Neural crest cell (in vitro differentiated cells): ENCODE measurements around the gene FGFR3. TPM values are rescaled to one million over a fixed set of nuclear protein-coding genes. Genes with fewer than 3 reads are reported as not detected.

Experiments used
- DNase-seq: peaks from one replicate; pipeline ENCODE4 v3.0.0; 2021; ENCODE audit warnings: low read depth, mixed read lengths, low spot score
- H3K27ac Mint-ChIP-seq: one replicate; pipeline ENCODE4 v1.8.0; 2021; ENCODE audit warnings: mild to moderate bottlenecking, mixed read lengths; ENCODE audit not compliant: unreplicated experiment
- H3K27me3 Mint-ChIP-seq: 2 replicates; pipeline ENCODE4 v1.8.0; 2021; ENCODE audit warnings: low read depth, mild to moderate bottlenecking, mixed read lengths
- H3K36me3 Mint-ChIP-seq: 2 replicates; pipeline ENCODE4 v1.8.0; 2021; ENCODE audit warnings: low read depth, mild to moderate bottlenecking, mixed read lengths
- H3K4me1 Mint-ChIP-seq: 2 replicates; pipeline ENCODE4 v1.8.0; 2021; ENCODE audit warnings: mixed read lengths
- H3K4me3 Mint-ChIP-seq: one replicate; pipeline ENCODE4 v1.8.0; 2021; ENCODE audit warnings: mild to moderate bottlenecking, mixed read lengths
- H3K9me3 Mint-ChIP-seq: 2 replicates; pipeline ENCODE4 v1.8.0; 2021; ENCODE audit warnings: mixed read lengths
- CTCF ChIP-seq: fragments of 200-600 bp; sonication (generic); conservative IDR thresholded peaks from 2 replicates; pipeline ENCODE4 v1.5.0; 2021; ENCODE audit warnings: antibody characterized with exemption, mild to moderate bottlenecking
- total RNA-seq: library from RNA; stranded (reverse); gene quantifications from 2 replicates; pipeline ENCODE4 v1.2.1, GENCODE V29; 2021

The FGFR3 gene
- total RNA-seq, 1 donor from 2014 or later: 48.1 TPM

- H3K27me3 Mint-ChIP-seq: no peaks in the 10 kb centered on the region
Measured at GRCh38 chr4:1836650-1837049, 43.6 kb downstream of the FGFR3 start.

GRCh38 chr4:1837069-1837468, 44.0 kb downstream of the FGFR3 start:
- no peak for TF ChIP-seq CTCF
- Mint-ChIP-seq H3K36me3 (peaks cover 11% of the 10 kb centered on the region), H3K27ac (no peak overlapping the region), H3K4me3 (no peak overlapping the region), H3K4me1 (no peaks in the 10 kb centered on the region), H3K27me3 (no peaks in the 10 kb centered on the region), H3K9me3 (no peaks in the 10 kb centered on the region)
- DNase-seq: no peak

More at GRCh38 chr4:1836650-1837049, 43.6 kb downstream of the FGFR3 start:
- no peak overlapping the region for H3K4me3 Mint-ChIP-seq
- TF ChIP-seq CTCF: no peak
- H3K9me3 Mint-ChIP-seq: no peaks in the 10 kb centered on the region
- H3K27ac Mint-ChIP-seq: no peak overlapping the region
- no peak for DNase-seq
- H3K36me3 Mint-ChIP-seq: peaks cover 13% of the 10 kb centered on the region
- H3K4me1 Mint-ChIP-seq: peaks cover 3% of the 10 kb centered on the region

GRCh38 chr4:1839282-1839681, 46.2 kb downstream of the FGFR3 start:
- Mint-ChIP-seq H3K36me3 (peaks cover 10% of the 10 kb centered on the region), H3K27me3 (no peaks in the 10 kb centered on the region), H3K9me3 (no peaks in the 10 kb centered on the region), H3K27ac (no peak overlapping the region), H3K4me1 (no peaks in the 10 kb centered on the region), H3K4me3 (no peak overlapping the region)
- TF ChIP-seq CTCF: no peak
- no peak for DNase-seq

- H3K9me3 Mint-ChIP-seq: no peaks in the 10 kb centered on the region
- DNase-seq: no peak
- H3K4me1 Mint-ChIP-seq: no peaks in the 10 kb centered on the region
- H3K36me3 Mint-ChIP-seq: peaks cover 7% of the 10 kb centered on the region
- H3K27ac Mint-ChIP-seq: no peak overlapping the region
- H3K4me3 Mint-ChIP-seq: no peak overlapping the region
- TF ChIP-seq CTCF: no peak
- no peaks in the 10 kb centered on the region for H3K27me3 Mint-ChIP-seq
Measured at GRCh38 chr4:1841201-1841886, 48.3 kb downstream of the FGFR3 start.

- DNase-seq: no peak
- no peak overlapping the region for H3K27ac Mint-ChIP-seq
- H3K4me1 Mint-ChIP-seq: no peaks in the 10 kb centered on the region
- no peak overlapping the region for H3K4me3 Mint-ChIP-seq
- no peak for TF ChIP-seq CTCF
- peaks cover 7% of the 10 kb centered on the region for H3K36me3 Mint-ChIP-seq
- H3K27me3 Mint-ChIP-seq: no peaks in the 10 kb centered on the region
- no peaks in the 10 kb centered on the region for H3K9me3 Mint-ChIP-seq
Measured at GRCh38 chr4:1841887-1842210, 48.8 kb downstream of the FGFR3 start.
